B cell (primary cell): ENCODE results near the gene BCAR3. TPM values are rescaled to one million over a fixed set of nuclear protein-coding genes. Genes with fewer than 3 reads are reported as not detected.

Experiments
- ATAC-seq: fragments of 200-7000 bp; cut with Tn5 transposase; one replicate; pipeline ENCODE4 v1.10.0; 2021; ENCODE audit warnings: low read depth, mild to moderate bottlenecking, moderate number of reproducible peaks, moderate library complexity
- CTCF ChIA-PET: fragments of 350-600 bp; sonication (Branson Sonifier 250); formaldehyde crosslinking; loops from one replicate; lab custom pipeline; 2021; ENCODE audit warnings: antibody characterized with exemption, inconsistent platforms; lab: Charles Lee
- POLR2A ChIA-PET: fragments of 350-600 bp; sonication (Branson Sonifier 250); formaldehyde crosslinking; loops from one replicate; lab custom pipeline; 2021; ENCODE audit warnings: antibody characterized with exemption; lab: Charles Lee
- DNase-seq: peaks from one replicate; pipeline ENCODE4 v3.0.0; 2013
- H2AFZ ChIP-seq: 2 replicates; pipeline ENCODE4 v1.6.1; 2012; ENCODE audit warnings: mild to moderate bottlenecking, low read depth, low read length; ENCODE audit not compliant: insufficient read depth, poor library complexity, severe bottlenecking
- H3K27ac ChIP-seq, 2 donors: 1 replicate in 1 of 2; 2 replicates in 1 of 2; pipeline ENCODE4 v1.5.1; 2012 to 2013; ENCODE audit warnings: low read length in 2 of 2, mild to moderate bottlenecking in 2 of 2, moderate library complexity in 1 of 2
- H3K27me3 ChIP-seq, 4 experiments: fragments of 200-600 bp in 1 of 4; sonication (generic) in 1 of 4; replicated peaks in 1 of 4; 1 replicate in 2 of 4; 2 replicates in 2 of 4; pipeline versions ENCODE4 v1.6.1 to v1.7.0; 2013 to 2016; ENCODE audit warnings: low read length in 3 of 4, mild to moderate bottlenecking in 2 of 4, mixed read lengths in 1 of 4, moderate library complexity in 1 of 4; ENCODE audit not compliant: insufficient read depth in 4 of 4, control insufficient read depth in 3 of 4; ENCODE audit errors: control extremely low read depth in 1 of 4
- H3K36me3 ChIP-seq, 2 experiments: replicated peaks in 1 of 2; 1 replicate in 1 of 2; 2 replicates in 1 of 2; pipeline versions ENCODE4 v1.6.1 to v1.7.1; 2013; ENCODE audit warnings: low read length in 1 of 2; ENCODE audit not compliant: insufficient read depth in 2 of 2, control insufficient read depth in 1 of 2; ENCODE audit errors: control extremely low read depth in 1 of 2, extremely low read depth in 1 of 2
- H3K4me1 ChIP-seq, 2 donors: fragments of 200-600 bp in 1 of 2; sonication (generic) in 1 of 2; 1 replicate in 1 of 2; 2 replicates in 1 of 2; pipeline versions ENCODE4 v1.5.1 to v1.6.1; 2013 to 2017; ENCODE audit warnings: low read length in 2 of 2; ENCODE audit not compliant: control insufficient read depth in 2 of 2, insufficient read depth in 2 of 2
- H3K4me2 ChIP-seq: replicated peaks from 2 replicates; pipeline ENCODE3; 2012; ENCODE audit warnings: mild to moderate bottlenecking, low read depth, low read length; ENCODE audit not compliant: poor library complexity, severe bottlenecking
- H3K4me3 ChIP-seq, 5 experiments: fragments of 200-600 bp in 1 of 5; sonication (generic) in 1 of 5; 1 replicate in 3 of 5; 2 replicates in 2 of 5; pipeline versions ENCODE4 v1.5.1 to v1.7.0; 2011 to 2016; ENCODE audit warnings: low read length in 4 of 5, mild to moderate bottlenecking in 4 of 5, low read depth in 2 of 5, control low read depth in 1 of 5, moderate library complexity in 1 of 5; ENCODE audit not compliant: insufficient read depth in 1 of 5; ENCODE audit errors: control extremely low read depth in 1 of 5, extremely low read depth in 1 of 5
- H3K79me2 ChIP-seq: fragments of 200-600 bp; sonication (generic); one replicate; pipeline ENCODE4 v1.6.0; 2016; ENCODE audit warnings: low read length; ENCODE audit not compliant: control insufficient read depth, insufficient read depth
- H3K9ac ChIP-seq: fragments of 200-600 bp; sonication (generic); 2 replicates; pipeline ENCODE4 v1.6.1; 2017; ENCODE audit warnings: mild to moderate bottlenecking, low read length, moderate library complexity
- H3K9me3 ChIP-seq, 3 donors: one replicate each; pipeline versions ENCODE4 v1.6.1 to v1.7.1; 2013; ENCODE audit warnings: low read length in 2 of 3; ENCODE audit not compliant: control insufficient read depth in 2 of 3, insufficient read depth in 1 of 3; ENCODE audit errors: control extremely low read depth in 1 of 3
- H4K20me1 ChIP-seq: 2 replicates; pipeline ENCODE4 v1.6.0; 2012; ENCODE audit warnings: mild to moderate bottlenecking, low read length; ENCODE audit not compliant: insufficient read depth, control insufficient read depth, poor library complexity, severe bottlenecking
- H3K27ac Mint-ChIP-seq: one replicate; pipeline ENCODE4 v1.8.0; 2021; ENCODE audit warnings: mixed read lengths
- H3K27me3 Mint-ChIP-seq: one replicate; pipeline ENCODE4 v1.8.0; 2021; ENCODE audit warnings: mixed read lengths
- H3K4me1 Mint-ChIP-seq: one replicate; pipeline ENCODE4 v1.8.0; 2021; ENCODE audit warnings: mixed read lengths
- H3K4me3 Mint-ChIP-seq: one replicate; pipeline ENCODE4 v1.8.0; 2021; ENCODE audit warnings: mixed read lengths
- H3K9me3 Mint-ChIP-seq: one replicate; pipeline ENCODE4 v1.8.0; 2022; ENCODE audit warnings: mixed read lengths; ENCODE audit not compliant: insufficient read depth
- EZH2 ChIP-seq: IDR thresholded peaks from 2 replicates; pipeline ENCODE4 v1.6.1; 2012; ENCODE audit warnings: borderline replicate concordance, low read depth, mild to moderate bottlenecking, moderate library complexity, low read length; ENCODE audit not compliant: insufficient read depth, poor library complexity, severe bottlenecking
- WGBS: methylation state at CpG from one replicate; pipeline ENCODE4 v1.1.5; 2013; ENCODE audit warnings: missing lambda C conversion rate; ENCODE audit not compliant: insufficient coverage; 5-methylcytosine and 5-hydroxymethylcytosine counted together
- intact Hi-C: fragments of 100-400 bp; cut with micrococcal nuclease; formaldehyde crosslinking; loops from one replicate; pipeline ENCODE4 v1.10.0; 2022
- polyA plus RNA-seq: library from polyadenylated mRNA; depleted of rRNA; stranded (reverse); fragments of >200 nt; gene quantifications from 2 replicates; pipeline ENCODE4 v1.2.3, GENCODE V29; 2012
- total RNA-seq, 2 donors: library from RNA; stranded (reverse); fragments of 120-200 nt in 1 of 2; gene quantifications; 1 replicate in 1 of 2; 2 replicates in 1 of 2; pipeline versions ENCODE4 v1.2.3 to v1.2.4, GENCODE V29; 2013 to 2022
- TF ChIP-seq, protein P1 (sequence below): fragments of 200-600 bp; IDR thresholded peaks from one replicate; pipeline ENCODE4 v1.8.0; 2022; ENCODE audit warnings: antibody characterized with exemption, mild to moderate bottlenecking

The BCAR3 gene
- total and polyA plus RNA-seq, 2 donors (not counting 1 experiment from before 2014, with no cell fraction given), result 6.7 to 13.0 TPM

DNA sequence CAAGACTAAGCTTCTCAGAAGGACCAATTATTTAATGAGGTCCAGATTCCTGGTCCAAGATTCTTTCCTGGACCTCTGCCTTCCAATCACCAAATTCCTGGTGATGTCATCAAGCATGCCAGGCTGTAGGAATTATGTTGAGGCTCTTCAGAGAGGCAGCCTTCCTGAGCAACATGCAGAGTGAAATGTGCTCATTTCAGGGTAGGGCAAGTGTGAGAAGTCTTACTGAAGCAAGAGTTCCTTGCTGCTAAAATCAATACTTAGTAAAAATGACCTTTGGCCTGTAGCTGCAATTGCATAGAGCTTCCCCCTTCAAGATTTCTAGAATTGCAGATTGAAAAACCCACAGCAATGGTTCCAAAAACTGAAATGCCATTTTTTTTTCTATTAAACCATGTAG is 31.7 kb upstream of the BCAR3 start:
- no peak overlapping the region for H3K4me3 ChIP-seq
- Mint-ChIP-seq H3K27me3 (no peaks in the 10 kb centered on the region), H3K4me1 (peaks cover 44% of the 10 kb centered on the region), H3K9me3 (no peaks in the 10 kb centered on the region), H3K27ac (no peak overlapping the region), H3K4me3 (no peak overlapping the region)
- intact Hi-C loops, result no loop called here
- peaks cover 0 to 3% (median 0%) of the 10 kb centered on the region in 3 donors for H3K9me3 ChIP-seq
- CTCF ChIA-PET, result interaction anchor here (0.7 kb wide), 1 partner anchor 101 kb away, joined by 3 read pairs; no protein-coding TSS in a partner anchor
- no peak for DNase-seq
- H4K20me1 ChIP-seq, result no peaks in the 10 kb centered on the region
- H3K36me3 ChIP-seq, result no peaks in the 10 kb centered on the region
- H3K27ac ChIP-seq, result no peak overlapping the region
- H2AFZ ChIP-seq, result no peak overlapping the region
- TF ChIP-seq, protein P1, sequence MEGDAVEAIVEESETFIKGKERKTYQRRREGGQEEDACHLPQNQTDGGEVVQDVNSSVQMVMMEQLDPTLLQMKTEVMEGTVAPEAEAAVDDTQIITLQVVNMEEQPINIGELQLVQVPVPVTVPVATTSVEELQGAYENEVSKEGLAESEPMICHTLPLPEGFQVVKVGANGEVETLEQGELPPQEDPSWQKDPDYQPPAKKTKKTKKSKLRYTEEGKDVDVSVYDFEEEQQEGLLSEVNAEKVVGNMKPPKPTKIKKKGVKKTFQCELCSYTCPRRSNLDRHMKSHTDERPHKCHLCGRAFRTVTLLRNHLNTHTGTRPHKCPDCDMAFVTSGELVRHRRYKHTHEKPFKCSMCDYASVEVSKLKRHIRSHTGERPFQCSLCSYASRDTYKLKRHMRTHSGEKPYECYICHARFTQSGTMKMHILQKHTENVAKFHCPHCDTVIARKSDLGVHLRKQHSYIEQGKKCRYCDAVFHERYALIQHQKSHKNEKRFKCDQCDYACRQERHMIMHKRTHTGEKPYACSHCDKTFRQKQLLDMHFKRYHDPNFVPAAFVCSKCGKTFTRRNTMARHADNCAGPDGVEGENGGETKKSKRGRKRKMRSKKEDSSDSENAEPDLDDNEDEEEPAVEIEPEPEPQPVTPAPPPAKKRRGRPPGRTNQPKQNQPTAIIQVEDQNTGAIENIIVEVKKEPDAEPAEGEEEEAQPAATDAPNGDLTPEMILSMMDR, result no peak
- TF ChIP-seq EZH2, result no peak
- H3K4me2 ChIP-seq, result no peak overlapping the region
- POLR2A ChIA-PET, result no interaction called here
- no peak overlapping the region for H3K9ac ChIP-seq
- H3K79me2 ChIP-seq, result no peaks in the 10 kb centered on the region
- no peak for ATAC-seq
- no peaks in the 10 kb centered on the region for H3K27me3 ChIP-seq
- peaks cover 16 to 41% of the 10 kb centered on the region in 2 donors for H3K4me1 ChIP-seq

DNA sequence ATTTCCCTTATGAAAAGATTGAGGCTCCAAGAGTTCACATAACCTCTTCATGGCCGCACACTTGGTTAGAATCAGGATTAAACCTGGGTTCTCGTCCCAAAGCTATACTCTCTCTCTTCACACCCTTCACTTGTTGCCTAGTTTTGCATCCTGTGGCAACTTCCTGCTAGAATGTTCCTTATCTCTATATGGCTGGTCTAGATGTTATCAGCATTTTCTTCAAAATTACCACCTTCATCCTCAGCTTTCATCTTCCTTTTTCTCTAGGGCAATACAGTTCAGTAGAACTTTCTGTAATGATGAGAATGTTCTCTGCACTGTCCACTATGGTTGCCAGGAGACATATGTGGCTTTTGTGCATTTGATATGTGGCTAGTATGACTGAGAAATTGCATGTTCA is 31.1 kb upstream of the BCAR3 start:
- intact Hi-C loops, result no loop called here
- no peak overlapping the region for H3K4me2 ChIP-seq
- no peak for ATAC-seq
- Mint-ChIP-seq H3K9me3 (no peaks in the 10 kb centered on the region), H3K27ac (no peak overlapping the region), H3K4me1 (peaks cover 50% of the 10 kb centered on the region), H3K4me3 (no peak overlapping the region), H3K27me3 (no peaks in the 10 kb centered on the region)
- H3K27me3 ChIP-seq, result no peaks in the 10 kb centered on the region
- 57% methylated on average over 2 of the region's 2 CpGs for WGBS
- H3K36me3 ChIP-seq, result no peaks in the 10 kb centered on the region
- H3K27ac ChIP-seq, result no peak overlapping the region
- TF ChIP-seq EZH2, result no peak
- peaks cover 0 to 3% (median 0%) of the 10 kb centered on the region in 3 donors for H3K9me3 ChIP-seq
- no peaks in the 10 kb centered on the region for H3K79me2 ChIP-seq
- POLR2A ChIA-PET, result no interaction called here
- CTCF ChIA-PET, result interaction anchor here (1.4 to 1.6 kb wide), 2 partner anchors 10 to 31 kb away, joined by 3 to 4 read pairs; partner anchors contain the start of gene BCAR3
- no peak overlapping the region for H3K9ac ChIP-seq
- DNase-seq, result no peak
- H4K20me1 ChIP-seq, result no peaks in the 10 kb centered on the region
- H2AFZ ChIP-seq, result no peak overlapping the region
- no peak overlapping the region for H3K4me3 ChIP-seq
- H3K4me1 ChIP-seq, result peaks cover 22 to 47% of the 10 kb centered on the region in 2 donors
